ENCODE measurements around the gene NOS3. TPM values are rescaled to one million over a fixed set of nuclear protein-coding genes. Genes with fewer than 3 reads are reported as not detected.
A peak's percentile ranks its signal among the peaks of the same experiment; 100 is the strongest.

Gene NOS3
- total RNA-seq, 2 experiments from 2014 or later = 5.4 to 6.2 TPM

DNA sequence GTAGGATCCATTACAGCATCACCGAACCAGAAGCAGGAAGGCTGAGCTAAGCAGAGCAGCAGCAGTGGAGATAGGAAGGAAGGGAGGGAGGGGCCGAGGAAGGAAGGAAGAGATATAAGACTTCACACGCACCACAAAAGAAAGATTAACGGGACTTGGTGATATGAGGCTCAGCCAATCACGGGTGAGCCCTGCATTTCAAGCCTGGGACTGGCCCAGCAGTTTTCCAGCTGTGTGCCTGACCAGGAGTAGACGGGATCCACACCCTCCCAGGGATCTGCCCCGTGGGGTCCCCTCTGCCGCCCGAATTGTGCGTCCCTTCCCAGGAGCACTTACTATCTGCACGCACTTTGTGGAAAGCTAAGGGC is 17.3 kb downstream of the NOS3 start:
- Mint-ChIP-seq H3K4me3 (peak overlapping the region; percentile 77), H3K27ac (peak overlapping the region; percentile 86), H3K9me3 (no peaks in the 10 kb centered on the region), H3K27me3 (no peaks in the 10 kb centered on the region), H3K4me1 (ENCODE audit: low read depth) (peaks cover 46% of the 10 kb centered on the region), H3K36me3 (ENCODE audit: low read depth) (no peaks in the 10 kb centered on the region)
- TF ChIP-seq, protein P1, sequence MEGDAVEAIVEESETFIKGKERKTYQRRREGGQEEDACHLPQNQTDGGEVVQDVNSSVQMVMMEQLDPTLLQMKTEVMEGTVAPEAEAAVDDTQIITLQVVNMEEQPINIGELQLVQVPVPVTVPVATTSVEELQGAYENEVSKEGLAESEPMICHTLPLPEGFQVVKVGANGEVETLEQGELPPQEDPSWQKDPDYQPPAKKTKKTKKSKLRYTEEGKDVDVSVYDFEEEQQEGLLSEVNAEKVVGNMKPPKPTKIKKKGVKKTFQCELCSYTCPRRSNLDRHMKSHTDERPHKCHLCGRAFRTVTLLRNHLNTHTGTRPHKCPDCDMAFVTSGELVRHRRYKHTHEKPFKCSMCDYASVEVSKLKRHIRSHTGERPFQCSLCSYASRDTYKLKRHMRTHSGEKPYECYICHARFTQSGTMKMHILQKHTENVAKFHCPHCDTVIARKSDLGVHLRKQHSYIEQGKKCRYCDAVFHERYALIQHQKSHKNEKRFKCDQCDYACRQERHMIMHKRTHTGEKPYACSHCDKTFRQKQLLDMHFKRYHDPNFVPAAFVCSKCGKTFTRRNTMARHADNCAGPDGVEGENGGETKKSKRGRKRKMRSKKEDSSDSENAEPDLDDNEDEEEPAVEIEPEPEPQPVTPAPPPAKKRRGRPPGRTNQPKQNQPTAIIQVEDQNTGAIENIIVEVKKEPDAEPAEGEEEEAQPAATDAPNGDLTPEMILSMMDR (IDR thresholded peaks at IDR 0.05) = no peak
- DNase-seq (peak; percentile 26), ATAC-seq (peak; percentile 29)
- ChIA-PET CTCF (interaction anchor here (0.7 to 4.3 kb wide), 15 partner anchors 9 to 189 kb away, joined by 3 to 58 read pairs (median 6); partner anchors contain the start of gene ABCB8), POLR2A (interaction anchor here (0.6 to 2.5 kb wide), 8 partner anchors 9 to 547 kb away, joined by 3 to 18 read pairs (median 3); partner anchors contain the start of gene TMUB1)
- intact Hi-C loops (cut with micrococcal nuclease) = no loop called here

DNA sequence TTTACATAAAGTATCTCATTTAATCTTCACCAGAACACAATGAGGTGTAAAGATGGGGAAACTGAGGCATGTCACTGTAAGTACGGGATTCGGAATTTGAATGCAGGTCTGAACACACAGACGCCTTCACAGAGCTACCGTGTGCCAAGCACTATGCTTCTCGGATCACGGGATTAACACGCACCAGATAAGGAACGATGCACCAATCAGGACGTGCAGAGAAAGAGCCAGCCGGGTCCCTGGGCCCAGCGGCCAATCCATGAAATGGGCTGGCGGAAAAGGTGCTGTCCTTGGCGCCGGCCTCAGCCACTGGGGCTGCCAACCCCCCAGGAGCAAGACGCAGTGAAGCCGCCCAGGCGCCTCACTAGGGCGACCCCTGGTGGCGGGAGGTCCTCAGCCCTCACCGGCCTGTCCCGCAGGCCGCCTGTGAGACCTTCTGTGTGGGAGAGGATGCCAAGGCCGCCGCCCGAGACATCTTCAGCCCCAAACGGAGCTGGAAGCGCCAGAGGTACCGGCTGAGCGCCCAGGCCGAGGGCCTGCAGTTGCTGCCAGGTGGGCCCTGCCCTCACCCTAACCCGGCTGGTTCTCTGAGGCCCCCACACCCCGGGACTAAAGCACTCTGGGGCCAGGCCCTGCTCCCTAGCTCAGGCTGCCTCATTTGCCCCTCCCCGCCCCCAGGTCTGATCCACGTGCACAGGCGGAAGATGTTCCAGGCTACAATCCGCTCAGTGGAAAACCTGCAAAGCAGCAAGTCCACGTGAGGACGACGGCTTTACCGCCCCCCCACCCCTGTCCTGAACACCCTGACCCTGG is 17.9 kb downstream of the NOS3 start:
- peaks cover 49% of the 10 kb centered on the region for H3K4me1 Mint-ChIP-seq (ENCODE audit: low read depth)
- peak overlapping the region; percentile 86 for H3K27ac Mint-ChIP-seq
- H3K36me3 Mint-ChIP-seq (ENCODE audit: low read depth) = peaks cover 2% of the 10 kb centered on the region
- ChIA-PET CTCF (interaction anchor here (0.7 to 4.3 kb wide), 19 partner anchors 9 to 190 kb away, joined by 3 to 58 read pairs (median 6); partner anchors contain the start of gene ABCB8), POLR2A (interaction anchor here (1.0 to 2.5 kb wide), 6 partner anchors 9 to 75 kb away, joined by 3 to 18 read pairs (median 4); partner anchors contain the start of gene TMUB1)
- ATAC-seq = peak; percentile 53
- H3K27me3 Mint-ChIP-seq = no peaks in the 10 kb centered on the region
- peak; percentile 83 for DNase-seq
- H3K4me3 Mint-ChIP-seq = peak overlapping the region; percentile 77
- TF ChIP-seq, protein P1 (IDR thresholded peaks at IDR 0.05) = peak; percentile 83
- intact Hi-C loops (cut with micrococcal nuclease) = no loop called here
- H3K9me3 Mint-ChIP-seq = no peaks in the 10 kb centered on the region

DNA sequence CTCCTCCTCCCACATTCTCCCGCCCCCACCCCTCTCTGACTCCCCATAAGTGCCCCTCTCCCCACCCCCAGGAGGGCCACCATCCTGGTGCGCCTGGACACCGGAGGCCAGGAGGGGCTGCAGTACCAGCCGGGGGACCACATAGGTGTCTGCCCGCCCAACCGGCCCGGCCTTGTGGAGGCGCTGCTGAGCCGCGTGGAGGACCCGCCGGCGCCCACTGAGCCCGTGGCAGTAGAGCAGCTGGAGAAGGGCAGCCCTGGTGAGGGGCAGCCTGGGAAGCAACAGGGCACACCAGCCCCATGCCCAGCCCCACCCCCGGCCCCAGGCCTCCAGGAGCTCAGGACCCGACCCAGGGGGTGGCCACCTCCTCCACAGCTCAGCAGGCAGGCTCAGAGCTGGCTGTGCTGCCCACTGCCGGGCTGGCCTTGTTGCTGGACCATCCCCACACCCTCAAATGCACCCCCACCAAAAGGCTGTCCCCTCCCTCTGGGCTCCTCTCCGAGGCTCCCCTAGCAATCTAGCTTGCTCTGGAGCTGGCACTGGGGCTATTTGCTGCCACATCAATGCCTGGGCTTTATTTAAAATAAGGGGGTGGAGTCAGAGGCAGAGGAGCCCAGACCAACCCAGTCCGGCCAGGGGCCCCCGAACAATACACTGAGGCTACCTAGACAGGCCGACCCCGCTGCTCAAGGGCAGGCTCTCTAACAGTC is 18.7 kb downstream of the NOS3 start:
- Mint-ChIP-seq H3K27ac (no peak overlapping the region), H3K4me1 (ENCODE audit: low read depth) (peaks cover 56% of the 10 kb centered on the region)

DNA sequence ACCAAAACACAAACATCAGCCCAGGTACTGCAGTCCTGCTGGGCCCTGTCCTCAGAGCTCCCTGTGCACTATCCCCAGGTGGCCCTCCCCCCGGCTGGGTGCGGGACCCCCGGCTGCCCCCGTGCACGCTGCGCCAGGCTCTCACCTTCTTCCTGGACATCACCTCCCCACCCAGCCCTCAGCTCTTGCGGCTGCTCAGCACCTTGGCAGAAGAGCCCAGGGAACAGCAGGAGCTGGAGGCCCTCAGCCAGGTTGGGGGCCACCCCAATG is 19.2 kb downstream of the NOS3 start:
- Mint-ChIP-seq H3K4me3 (no peak overlapping the region), H3K9me3 (no peaks in the 10 kb centered on the region), H3K36me3 (ENCODE audit: low read depth) (peaks cover 8% of the 10 kb centered on the region), H3K27me3 (no peaks in the 10 kb centered on the region), H3K4me1 (ENCODE audit: low read depth) (peaks cover 61% of the 10 kb centered on the region), H3K27ac (peak overlapping the region; percentile 84)
- intact Hi-C loops (cut with micrococcal nuclease) = no loop called here
- DNase-seq (no peak), ATAC-seq (no peak)
- POLR2A ChIA-PET = interaction anchor here (1.6 to 2.5 kb wide), 3 partner anchors 9 to 19 kb away, joined by 4 to 18 read pairs (median 8); partner anchors contain the start of gene ABCB8
- TF ChIP-seq, protein P1 (IDR thresholded peaks at IDR 0.05) = no peak
- CTCF ChIA-PET = interaction anchor here (0.7 to 4.3 kb wide), 14 partner anchors 8 to 133 kb away, joined by 3 to 58 read pairs (median 8); partner anchors contain the start of genes ABCB8 and AGAP3

More for the DNA sequence above, 18.7 kb downstream of the NOS3 start:
- TF ChIP-seq, protein P1 (IDR thresholded peaks at IDR 0.05) = no peak
- ChIA-PET CTCF (interaction anchor here (0.8 to 4.3 kb wide), 19 partner anchors 9 to 156 kb away, joined by 3 to 58 read pairs (median 7); partner anchors contain the start of genes ABCB8 and AGAP3), POLR2A (interaction anchor here (1.0 to 2.5 kb wide), 3 partner anchors 9 to 61 kb away, joined by 3 to 18 read pairs (median 4); no protein-coding TSS in a partner anchor)
- peak; percentile 34 for DNase-seq
- H3K36me3 Mint-ChIP-seq (ENCODE audit: low read depth) = peaks cover 6% of the 10 kb centered on the region
- no peaks in the 10 kb centered on the region for H3K27me3 Mint-ChIP-seq
- no peak for ATAC-seq
- no peaks in the 10 kb centered on the region for H3K9me3 Mint-ChIP-seq
- intact Hi-C loops (cut with micrococcal nuclease) = no loop called here
- H3K4me3 Mint-ChIP-seq = no peak overlapping the region
